Cardiac ventricle fibroblast (primary cell): ENCODE data around the gene TFIP11. TPM values are rescaled to one million over a fixed set of nuclear protein-coding genes. Genes with fewer than 3 reads are reported as not detected.

ENCODE experiments used
- total RNA-seq: library from RNA; depleted of rRNA; stranded (reverse); fragments of >200 nt; gene quantifications from 2 replicates; pipeline ENCODE4 v1.2.3, GENCODE V29; 2015

TFIP11 gene
- 16.2 and 18.7 TPM in 2 replicates for total RNA-seq

GRCh38 chr22:26512149-26512793, at the start of gene TFIP11:
Gene TFIP11 (minus strand): TSS chr22:26512473. CDS start chr22:26510272, 2,201 bp downstream.

GRCh38 chr22:26483439-26484359, 28.6 kb downstream of the TFIP11 start, which contains the start of the genes HPS4 and SRRD:
Gene HPS4 (minus strand): TSS chr22:26483783. CDS start chr22:26481762, 2,021 bp downstream.
Gene SRRD (plus strand): TSS chr22:26483877. CDS start chr22:26483891, 14 bp downstream.

Other genes with a start within 250 kb of the TFIP11 start
- gene ASPHD2, start 83.2 kb downstream of the TFIP11 start, total RNA-seq, result 1.2 and 2.9 TPM in 2 replicates
- 17.1 and 24.1 TPM in 2 replicates for gene HPS4, start 28.7 kb downstream of the TFIP11 start, total RNA-seq
- gene SRRD, start 28.6 kb downstream of the TFIP11 start, total RNA-seq, result 11.0 and 12.3 TPM in 2 replicates
- 20.3 and 21.0 TPM in 2 replicates for gene TPST2, start 77.7 kb upstream of the TFIP11 start, total RNA-seq
- gene CRYBB1, start 105.6 kb upstream of the TFIP11 start, total RNA-seq, result not detected in 2 replicates
- gene CRYBA4, start 109.5 kb upstream of the TFIP11 start, total RNA-seq, result not detected in 2 replicates
- gene MIAT, start 145.1 kb upstream of the TFIP11 start, total RNA-seq, result 0.06 and 0.10 TPM in 2 replicates